ENCODE results near the gene POLR2B. TPM values are rescaled to one million over a fixed set of nuclear protein-coding genes. Genes with fewer than 3 reads are reported as not detected.

Gene POLR2B
- total RNA-seq, 2 experiments from 2014 or later, result 119 TPM

DNA sequence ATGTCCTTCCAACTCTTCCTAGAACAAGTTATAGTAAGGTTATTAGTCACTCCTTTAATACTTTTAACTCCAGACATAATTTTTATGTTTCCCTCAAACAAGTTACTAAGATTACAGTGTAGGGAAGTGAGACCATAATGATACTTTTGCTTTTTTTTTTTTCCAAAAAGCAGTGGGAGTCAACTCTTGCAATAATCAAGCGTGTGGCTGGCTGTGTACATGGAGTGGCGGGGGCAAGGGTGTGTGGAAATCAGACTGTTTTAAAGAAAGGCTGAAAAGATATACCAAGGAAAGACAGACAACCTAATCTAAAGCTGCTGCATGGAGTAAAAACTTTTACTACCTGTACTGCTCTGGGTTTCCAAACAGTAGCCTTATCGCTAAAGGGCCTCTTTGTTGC is 5.4 kb upstream of the POLR2B start:
- TF ChIP-seq, protein P1, sequence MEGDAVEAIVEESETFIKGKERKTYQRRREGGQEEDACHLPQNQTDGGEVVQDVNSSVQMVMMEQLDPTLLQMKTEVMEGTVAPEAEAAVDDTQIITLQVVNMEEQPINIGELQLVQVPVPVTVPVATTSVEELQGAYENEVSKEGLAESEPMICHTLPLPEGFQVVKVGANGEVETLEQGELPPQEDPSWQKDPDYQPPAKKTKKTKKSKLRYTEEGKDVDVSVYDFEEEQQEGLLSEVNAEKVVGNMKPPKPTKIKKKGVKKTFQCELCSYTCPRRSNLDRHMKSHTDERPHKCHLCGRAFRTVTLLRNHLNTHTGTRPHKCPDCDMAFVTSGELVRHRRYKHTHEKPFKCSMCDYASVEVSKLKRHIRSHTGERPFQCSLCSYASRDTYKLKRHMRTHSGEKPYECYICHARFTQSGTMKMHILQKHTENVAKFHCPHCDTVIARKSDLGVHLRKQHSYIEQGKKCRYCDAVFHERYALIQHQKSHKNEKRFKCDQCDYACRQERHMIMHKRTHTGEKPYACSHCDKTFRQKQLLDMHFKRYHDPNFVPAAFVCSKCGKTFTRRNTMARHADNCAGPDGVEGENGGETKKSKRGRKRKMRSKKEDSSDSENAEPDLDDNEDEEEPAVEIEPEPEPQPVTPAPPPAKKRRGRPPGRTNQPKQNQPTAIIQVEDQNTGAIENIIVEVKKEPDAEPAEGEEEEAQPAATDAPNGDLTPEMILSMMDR (IDR thresholded peaks at IDR 0.05), result no peak
- peaks cover 63% of the 10 kb centered on the region for H3K36me3 Mint-ChIP-seq (ENCODE audit: low read depth)
- H3K27me3 Mint-ChIP-seq, result no peaks in the 10 kb centered on the region
- CTCF ChIA-PET, result interaction anchor here (1.6 kb wide), 1 partner anchor 13 kb away, joined by 4 read pairs; no protein-coding TSS in a partner anchor
- ATAC-seq (no peak), DNase-seq (no peak)
- no peak overlapping the region for H3K4me3 Mint-ChIP-seq
- POLR2A ChIA-PET, result interaction anchor here (1.0 kb wide), 1 partner anchor 65 kb away, joined by 3 read pairs; no protein-coding TSS in a partner anchor
- peaks cover 41% of the 10 kb centered on the region for H3K4me1 Mint-ChIP-seq (ENCODE audit: low read depth)
- intact Hi-C loops (cut with micrococcal nuclease), result no loop called here
- peak overlapping the region; percentile 37 for H3K27ac Mint-ChIP-seq
- H3K9me3 Mint-ChIP-seq, result peaks cover 19% of the 10 kb centered on the region

DNA sequence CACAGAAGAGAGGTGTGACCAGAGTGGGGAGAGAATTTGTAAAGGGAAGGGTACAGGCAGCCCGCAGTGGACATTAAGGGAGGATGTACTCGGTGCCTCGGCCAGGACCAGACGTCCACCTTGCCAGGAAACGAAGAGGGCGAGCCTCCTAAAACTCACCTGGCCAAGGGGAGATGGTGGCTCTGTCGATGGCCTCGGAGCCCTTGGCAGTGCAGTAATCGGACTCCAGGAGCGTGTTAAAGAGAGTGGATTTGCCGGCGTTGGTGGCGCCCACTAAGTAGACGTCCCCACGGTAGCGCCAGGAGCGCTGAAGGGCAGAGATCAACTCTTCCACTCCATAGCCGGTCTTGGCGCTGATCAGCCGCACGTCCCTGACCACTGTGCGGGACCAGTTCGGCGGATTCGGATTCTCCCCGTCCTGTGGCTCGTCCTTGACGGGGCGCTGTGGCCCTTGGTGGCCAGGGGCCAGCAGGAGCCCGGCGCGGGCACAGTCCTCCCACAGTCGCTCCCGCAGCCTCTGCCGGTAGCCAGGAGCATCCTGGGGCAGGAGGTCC is 2.3 kb upstream of the POLR2B start:
- DNase-seq (peak; percentile 19), ATAC-seq (no peak)
- ChIA-PET CTCF (interaction anchor here (1.5 kb wide), 1 partner anchor 16 kb away, joined by 4 read pairs; no protein-coding TSS in a partner anchor), POLR2A (interaction anchor here (0.9 to 6.2 kb wide), 7 partner anchors 10 to 540 kb away, joined by 3 to 76 read pairs (median 9); partner anchors contain the start of genes PAICS, PPAT and REST)
- peak overlapping the region; percentile 96 for H3K4me3 Mint-ChIP-seq
- peaks cover 72% of the 10 kb centered on the region for H3K36me3 Mint-ChIP-seq (ENCODE audit: low read depth)
- H3K4me1 Mint-ChIP-seq (ENCODE audit: low read depth), result peaks cover 44% of the 10 kb centered on the region
- TF ChIP-seq, protein P1 (IDR thresholded peaks at IDR 0.05), result no peak
- peak overlapping the region; percentile 72 for H3K27ac Mint-ChIP-seq
- intact Hi-C loops (cut with micrococcal nuclease), result loop anchor here (5.0 kb wide), 1 partner anchor 69 kb away; the partner anchor contains the start of gene REST
- no peaks in the 10 kb centered on the region for H3K27me3 Mint-ChIP-seq
- peaks cover 19% of the 10 kb centered on the region for H3K9me3 Mint-ChIP-seq

DNA sequence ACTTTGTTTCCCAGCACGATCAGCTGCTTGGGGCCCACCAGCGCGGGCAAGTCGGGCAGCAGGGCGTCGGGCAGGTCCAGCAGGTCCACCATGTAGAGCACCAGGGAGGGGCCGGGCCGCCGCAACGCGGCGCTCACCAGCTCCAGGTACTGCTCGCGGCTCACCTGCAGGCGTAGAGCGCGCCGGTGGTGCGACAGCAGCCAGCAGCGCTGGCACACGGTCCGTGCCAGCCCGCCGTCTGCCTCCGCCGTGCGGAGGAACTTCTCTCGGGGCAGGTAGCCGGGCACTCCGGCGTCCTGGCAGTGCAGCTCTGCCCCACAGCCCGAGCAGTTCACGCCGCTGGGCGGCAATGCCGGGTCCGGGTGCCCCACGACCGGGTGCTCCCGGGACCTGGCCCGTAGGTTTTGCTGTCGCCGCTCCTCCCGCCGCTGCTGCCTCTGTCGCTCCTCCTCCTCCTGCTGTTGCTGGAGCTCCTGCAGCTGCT is 1.8 kb upstream of the POLR2B start:
- TF ChIP-seq, protein P1 (IDR thresholded peaks at IDR 0.05), result no peak
- Mint-ChIP-seq H3K36me3 (ENCODE audit: low read depth) (peaks cover 74% of the 10 kb centered on the region), H3K27ac (peak overlapping the region; percentile 99), H3K4me3 (peak overlapping the region; percentile 96), H3K27me3 (no peaks in the 10 kb centered on the region), H3K4me1 (ENCODE audit: low read depth) (peaks cover 45% of the 10 kb centered on the region), H3K9me3 (peaks cover 19% of the 10 kb centered on the region)
- ChIA-PET POLR2A (interaction anchor here (0.9 to 6.2 kb wide), 10 partner anchors 9 to 541 kb away, joined by 3 to 76 read pairs (median 4); partner anchors contain the start of genes PAICS, PPAT and REST), CTCF (interaction anchor here (0.8 to 1.5 kb wide), 5 partner anchors 17 to 68 kb away, joined by 3 to 6 read pairs (median 4); no protein-coding TSS in a partner anchor)
- ATAC-seq (peak; percentile 12), DNase-seq (peak; percentile 48)
- intact Hi-C loops (cut with micrococcal nuclease), result loop anchor here (5.0 kb wide), 1 partner anchor 70 kb away; the partner anchor contains the start of gene REST

DNA sequence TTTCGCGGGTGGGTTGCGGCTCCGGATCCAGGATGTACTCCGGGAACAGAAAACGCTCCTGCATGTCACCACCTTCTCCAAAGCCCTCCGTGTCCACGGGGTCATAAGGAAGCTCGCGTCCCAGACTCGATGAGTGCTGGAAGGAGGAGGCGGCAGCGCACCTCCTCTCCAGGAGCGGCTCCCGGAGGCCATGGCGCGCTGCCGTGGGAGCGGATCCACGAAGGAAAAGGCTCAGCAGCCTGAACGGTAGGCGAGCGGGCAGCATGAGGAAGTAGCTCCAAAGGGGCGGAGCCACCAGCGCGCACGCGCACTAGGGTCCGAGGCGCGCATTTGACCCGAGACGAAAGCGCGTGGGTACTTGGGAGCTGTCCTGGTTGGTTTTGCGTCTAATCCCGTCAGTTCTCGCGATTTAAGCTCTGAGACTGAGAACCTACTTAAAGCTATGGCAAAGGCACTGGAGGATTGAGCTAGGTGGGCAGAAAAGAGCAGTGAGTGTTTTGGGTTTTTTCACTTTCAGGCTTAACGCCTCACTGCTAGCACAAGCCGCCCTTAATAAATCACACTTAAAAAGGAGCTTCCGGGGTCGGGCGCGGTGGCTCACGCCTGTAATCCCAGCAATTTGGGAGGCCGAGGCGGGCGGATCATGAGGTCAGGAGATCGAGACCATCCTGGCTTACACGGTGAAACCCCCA is 1.2 kb upstream of the POLR2B start, which contains the start of gene NOA1:
Gene NOA1 (minus strand): TSS at position 286 of the 692 bp plus-strand sequence. CDS start 21 bp downstream, at position 265.
- Mint-ChIP-seq H3K36me3 (ENCODE audit: low read depth) (peaks cover 72% of the 10 kb centered on the region), H3K4me3 (peak within 1 kb of the TSS; percentile 96), H3K27me3 (no peaks in the 10 kb centered on the region), H3K27ac (peak within 1 kb of the TSS; percentile 99), H3K4me1 (ENCODE audit: low read depth) (peaks cover 45% of the 10 kb centered on the region), H3K9me3 (peaks cover 16% of the 10 kb centered on the region)
- TF ChIP-seq, protein P1 (IDR thresholded peaks at IDR 0.05), result no peak
- ATAC-seq (peak; percentile 84), DNase-seq (peak; percentile 98)
- POLR2A ChIA-PET, result interaction anchor here (0.9 to 6.2 kb wide), 18 partner anchors 10 to 590 kb away, joined by 3 to 76 read pairs (median 4); partner anchors contain the start of genes AASDH, PAICS, PPAT and REST
- intact Hi-C loops (cut with micrococcal nuclease), result loop anchor here (5.0 kb wide), 1 partner anchor 70 kb away; the partner anchor contains the start of gene REST
- CTCF ChIA-PET, result interaction anchor here (0.8 to 1.5 kb wide), 7 partner anchors 16 to 1029 kb away, joined by 3 to 6 read pairs (median 4); partner anchors contain the start of gene CEP135
